ENCODE data around the gene ADARB2. TPM values are rescaled to one million over a fixed set of nuclear protein-coding genes. Genes with fewer than 3 reads are reported as not detected.

ADARB2 gene
- total and polyA plus RNA-seq, 3 donors from 2014 or later: 8.5 to 13.0 (median 10.4) TPM

GRCh38 chr10:1310271-1310789 lies 427.0 kb downstream of the ADARB2 start:
- no peak for DNase-seq
- Histone ChIP-seq H3K27ac (no peak overlapping the region), H3K36me3 (ENCODE audit: low read depth, missing control alignments) (no peaks in the 10 kb centered on the region), H3K4me3 (no peak overlapping the region), H3K9me3 (no peaks in the 10 kb centered on the region), H3K27me3 (no peaks in the 10 kb centered on the region), H3K4me1 (no peaks in the 10 kb centered on the region)
- TF ChIP-seq POLR2A (IDR thresholded peaks at IDR 0.05) (no peak), CTCF (IDR thresholded peaks at IDR 0.05) (no peak)
- 70% methylated on average over 9 of the region's 9 CpGs for WGBS, 2 donors
- intact Hi-C loops (cut with DNase I; ENCODE audit: low total_unique reads): no loop called here

GRCh38 chr10:1309617-1310270 lies 427.6 kb downstream of the ADARB2 start:
- no peak overlapping the region for H3K4me3 ChIP-seq
- intact Hi-C loops (cut with DNase I; ENCODE audit: low total_unique reads): no loop called here
- TF ChIP-seq POLR2A (IDR thresholded peaks at IDR 0.05) (no peak), CTCF (IDR thresholded peaks at IDR 0.05) (no peak)
- WGBS, 2 donors: 72 to 75% methylated on average over 7 of the region's 7 CpGs
- peak; percentile 2 for DNase-seq
- no peaks in the 10 kb centered on the region for H3K9me3 ChIP-seq
- no peaks in the 10 kb centered on the region for H3K36me3 ChIP-seq (ENCODE audit: low read depth, missing control alignments)
- H3K4me1 ChIP-seq: no peaks in the 10 kb centered on the region
- no peak overlapping the region for H3K27ac ChIP-seq
- H3K27me3 ChIP-seq: no peaks in the 10 kb centered on the region

GRCh38 chr10:1308962-1309616 lies 428.2 kb downstream of the ADARB2 start:
- Histone ChIP-seq H3K4me1 (no peaks in the 10 kb centered on the region), H3K4me3 (no peak overlapping the region), H3K27ac (no peak overlapping the region), H3K36me3 (ENCODE audit: low read depth, missing control alignments) (no peaks in the 10 kb centered on the region), H3K27me3 (no peaks in the 10 kb centered on the region), H3K9me3 (no peaks in the 10 kb centered on the region)
- intact Hi-C loops (cut with DNase I; ENCODE audit: low total_unique reads): no loop called here
- peak; percentile 8 for DNase-seq
- 82 to 85% methylated on average over 7 to 8 of the region's 8 CpGs for WGBS, 2 donors
- TF ChIP-seq POLR2A (IDR thresholded peaks at IDR 0.05) (no peak), CTCF (IDR thresholded peaks at IDR 0.05) (no peak)

- TF ChIP-seq CTCF (IDR thresholded peaks at IDR 0.05) (no peak), POLR2A (IDR thresholded peaks at IDR 0.05) (no peak)
- H3K27ac ChIP-seq: no peak overlapping the region
- no peaks in the 10 kb centered on the region for H3K4me1 ChIP-seq
- no peak overlapping the region for H3K4me3 ChIP-seq
- H3K9me3 ChIP-seq: no peaks in the 10 kb centered on the region
- intact Hi-C loops (cut with DNase I; ENCODE audit: low total_unique reads): no loop called here
- 57 to 62% methylated on average over 4 of the region's 4 CpGs for WGBS, 2 donors
- no peaks in the 10 kb centered on the region for H3K36me3 ChIP-seq (ENCODE audit: low read depth, missing control alignments)
- no peak for DNase-seq
- H3K27me3 ChIP-seq: no peaks in the 10 kb centered on the region
These were observed 429.0 kb downstream of the ADARB2 start for GRCh38 chr10:1308173-1308961.

Measured in testis (tissue), 3 donors.